ENCODE data around the gene OVOL2. TPM values are rescaled to one million over a fixed set of nuclear protein-coding genes. Genes with fewer than 3 reads are reported as not detected.
A peak's percentile ranks its signal among the peaks of the same experiment; 100 is the strongest.
"Not testable (repeated sequence)": the region's sequence is repeated elsewhere in the genome, so short reads cannot be mapped to it uniquely, and the experiment has no call there.

OVOL2 gene
- polyA plus RNA-seq, 1 donor, result 4.4 TPM

- H3K9me3 ChIP-seq (ENCODE audit: control insufficient read depth, low read depth, low read length), result no peaks in the 10 kb centered on the region
- no peak overlapping the region for H3K27ac ChIP-seq (ENCODE audit: low read length)
- no peaks in the 10 kb centered on the region for H3K27me3 ChIP-seq (ENCODE audit: control insufficient read depth, insufficient read depth, low read length)
- WGBS (ENCODE audit: insufficient coverage, low lambda C conversion rate), result no CpG with 5 or more reads among the region's 3 CpGs
- H3K4me1 ChIP-seq (ENCODE audit: control insufficient read depth, insufficient read depth, low read length), result no peaks in the 10 kb centered on the region
- no peak for DNase-seq
- H3K4me3 ChIP-seq (ENCODE audit: low read length), result no peak overlapping the region
- H3K36me3 ChIP-seq (ENCODE audit: control insufficient read depth, insufficient read depth, low read length), result no peaks in the 10 kb centered on the region
Observed at GRCh38 chr20:18090044-18090443, 32.3 kb upstream of the OVOL2 start.

GRCh38 chr20:18088841-18089240 is 31.1 kb upstream of the OVOL2 start:
- H3K9me3 ChIP-seq (ENCODE audit: control insufficient read depth, low read depth, low read length); H3K27me3 ChIP-seq (ENCODE audit: control insufficient read depth, insufficient read depth, low read length): not testable (repeated sequence)
- WGBS (ENCODE audit: insufficient coverage, low lambda C conversion rate), result no CpG with 5 or more reads among the region's 11 CpGs

GRCh38 chr20:18088298-18088697 is 30.6 kb upstream of the OVOL2 start:
- not testable (repeated sequence) for DNase-seq; H3K36me3 ChIP-seq (ENCODE audit: control insufficient read depth, insufficient read depth, low read length); H3K27me3 ChIP-seq (ENCODE audit: control insufficient read depth, insufficient read depth, low read length); H3K4me1 ChIP-seq (ENCODE audit: control insufficient read depth, insufficient read depth, low read length); H3K4me3 ChIP-seq (ENCODE audit: low read length); H3K27ac ChIP-seq (ENCODE audit: low read length); H3K9me3 ChIP-seq (ENCODE audit: control insufficient read depth, low read depth, low read length)
- WGBS (ENCODE audit: insufficient coverage, low lambda C conversion rate), result 93% methylated on average over 3 of the region's 3 CpGs

More at GRCh38 chr20:18088841-18089240, 31.1 kb upstream of the OVOL2 start:
- not testable (repeated sequence) for DNase-seq; H3K4me1 ChIP-seq (ENCODE audit: control insufficient read depth, insufficient read depth, low read length); H3K4me3 ChIP-seq (ENCODE audit: low read length); H3K36me3 ChIP-seq (ENCODE audit: control insufficient read depth, insufficient read depth, low read length); H3K27ac ChIP-seq (ENCODE audit: low read length)

- Histone ChIP-seq H3K9me3 (ENCODE audit: control insufficient read depth, low read depth, low read length) (no peaks in the 10 kb centered on the region), H3K4me1 (ENCODE audit: control insufficient read depth, insufficient read depth, low read length) (no peaks in the 10 kb centered on the region), H3K27ac (ENCODE audit: low read length) (no peak overlapping the region), H3K4me3 (ENCODE audit: low read length) (no peak overlapping the region), H3K36me3 (ENCODE audit: control insufficient read depth, insufficient read depth, low read length) (no peaks in the 10 kb centered on the region), H3K27me3 (ENCODE audit: control insufficient read depth, insufficient read depth, low read length) (no peaks in the 10 kb centered on the region)
- no peak for DNase-seq
- no CpG with 5 or more reads among the region's 6 CpGs for WGBS (ENCODE audit: insufficient coverage, low lambda C conversion rate)
Observed at GRCh38 chr20:18087054-18087453, 29.3 kb upstream of the OVOL2 start.

GRCh38 chr20:18080836-18081235 is 23.1 kb upstream of the OVOL2 start:
- not testable (repeated sequence) for DNase-seq; H3K9me3 ChIP-seq (ENCODE audit: control insufficient read depth, low read depth, low read length); H3K27me3 ChIP-seq (ENCODE audit: control insufficient read depth, insufficient read depth, low read length); H3K4me3 ChIP-seq (ENCODE audit: low read length); H3K27ac ChIP-seq (ENCODE audit: low read length); H3K36me3 ChIP-seq (ENCODE audit: control insufficient read depth, insufficient read depth, low read length)
- WGBS (ENCODE audit: insufficient coverage, low lambda C conversion rate), result no CpG with 5 or more reads among the region's 9 CpGs
- peaks cover 12% of the 10 kb centered on the region for H3K4me1 ChIP-seq (ENCODE audit: control insufficient read depth, insufficient read depth, low read length)

GRCh38 chr20:18079756-18080353 is 22.1 kb upstream of the OVOL2 start:
- WGBS (ENCODE audit: insufficient coverage, low lambda C conversion rate), result 86% methylated on average over 1 of the region's 10 CpGs
- DNase-seq, result no peak
- Histone ChIP-seq H3K9me3 (ENCODE audit: control insufficient read depth, low read depth, low read length) (no peaks in the 10 kb centered on the region), H3K4me1 (ENCODE audit: control insufficient read depth, insufficient read depth, low read length) (peaks cover 12% of the 10 kb centered on the region), H3K36me3 (ENCODE audit: control insufficient read depth, insufficient read depth, low read length) (no peaks in the 10 kb centered on the region), H3K27ac (ENCODE audit: low read length) (no peak overlapping the region), H3K4me3 (ENCODE audit: low read length) (no peak overlapping the region), H3K27me3 (ENCODE audit: control insufficient read depth, insufficient read depth, low read length) (no peaks in the 10 kb centered on the region)

- 100% methylated on average over 1 of the region's 4 CpGs for WGBS (ENCODE audit: insufficient coverage, low lambda C conversion rate)
- no peaks in the 10 kb centered on the region for H3K27me3 ChIP-seq (ENCODE audit: control insufficient read depth, insufficient read depth, low read length)
- no peaks in the 10 kb centered on the region for H3K9me3 ChIP-seq (ENCODE audit: control insufficient read depth, low read depth, low read length)
- no peak overlapping the region for H3K4me3 ChIP-seq (ENCODE audit: low read length)
- H3K27ac ChIP-seq (ENCODE audit: low read length), result peak overlapping the region; percentile 26
- peaks cover 12% of the 10 kb centered on the region for H3K4me1 ChIP-seq (ENCODE audit: control insufficient read depth, insufficient read depth, low read length)
- DNase-seq, result peak in 1 of 2 donors; percentile 32
- H3K36me3 ChIP-seq (ENCODE audit: control insufficient read depth, insufficient read depth, low read length), result no peaks in the 10 kb centered on the region
Observed at GRCh38 chr20:18077157-18077556, 19.4 kb upstream of the OVOL2 start.

GRCh38 chr20:18072532-18072931 is 14.8 kb upstream of the OVOL2 start:
- WGBS (ENCODE audit: insufficient coverage, low lambda C conversion rate), result no CpG with 5 or more reads among the region's 7 CpGs
- no peak overlapping the region for H3K4me3 ChIP-seq (ENCODE audit: low read length)

GRCh38 chr20:18066421-18067333 is 9.0 kb upstream of the OVOL2 start:
- DNase-seq, result no peak
- Histone ChIP-seq H3K4me3 (ENCODE audit: low read length) (no peak overlapping the region), H3K27ac (ENCODE audit: low read length) (no peak overlapping the region), H3K9me3 (ENCODE audit: control insufficient read depth, low read depth, low read length) (no peaks in the 10 kb centered on the region), H3K36me3 (ENCODE audit: control insufficient read depth, insufficient read depth, low read length) (no peaks in the 10 kb centered on the region), H3K4me1 (ENCODE audit: control insufficient read depth, insufficient read depth, low read length) (no peaks in the 10 kb centered on the region), H3K27me3 (ENCODE audit: control insufficient read depth, insufficient read depth, low read length) (no peaks in the 10 kb centered on the region)
- 82% methylated on average over 7 of the region's 13 CpGs for WGBS (ENCODE audit: insufficient coverage, low lambda C conversion rate)

More at GRCh38 chr20:18072532-18072931, 14.8 kb upstream of the OVOL2 start:
- Histone ChIP-seq H3K9me3 (ENCODE audit: control insufficient read depth, low read depth, low read length) (no peaks in the 10 kb centered on the region), H3K27ac (ENCODE audit: low read length) (no peak overlapping the region), H3K27me3 (ENCODE audit: control insufficient read depth, insufficient read depth, low read length) (no peaks in the 10 kb centered on the region), H3K36me3 (ENCODE audit: control insufficient read depth, insufficient read depth, low read length) (no peaks in the 10 kb centered on the region), H3K4me1 (ENCODE audit: control insufficient read depth, insufficient read depth, low read length) (peaks cover 12% of the 10 kb centered on the region)
- DNase-seq, result no peak

GRCh38 chr20:18063676-18064075 is 6.0 kb upstream of the OVOL2 start:
- Histone ChIP-seq H3K4me1 (ENCODE audit: control insufficient read depth, insufficient read depth, low read length) (peaks cover 11% of the 10 kb centered on the region), H3K9me3 (ENCODE audit: control insufficient read depth, low read depth, low read length) (no peaks in the 10 kb centered on the region), H3K27me3 (ENCODE audit: control insufficient read depth, insufficient read depth, low read length) (peaks cover 14% of the 10 kb centered on the region), H3K27ac (ENCODE audit: low read length) (no peak overlapping the region), H3K36me3 (ENCODE audit: control insufficient read depth, insufficient read depth, low read length) (no peaks in the 10 kb centered on the region), H3K4me3 (ENCODE audit: low read length) (no peak overlapping the region)
- 95% methylated on average over 3 of the region's 6 CpGs for WGBS (ENCODE audit: insufficient coverage, low lambda C conversion rate)
- DNase-seq, result no peak
